Mucosa of descending colon (tissue), 3 donors: Measurements from ENCODE around the gene GNAI3. TPM values are rescaled to one million over a fixed set of nuclear protein-coding genes. Genes with fewer than 3 reads are reported as not detected.
A peak's percentile ranks its signal among the peaks of the same experiment; 100 is the strongest.

Experiments
- ATAC-seq: fragments of 200-7000 bp; cut with Tn5 transposase; one replicate; pipeline ENCODE4 v1.9.1; 2020; ENCODE audit warnings: mild to moderate bottlenecking, moderate library complexity
- DNase-seq, 3 donors: peaks; one replicate each; pipeline ENCODE4 v3.0.0-alpha.2; 2020
- H3K36me3 ChIP-seq: fragments of 200-600 bp; one replicate; pipeline ENCODE4 v1.8.0; 2021; ENCODE audit warnings: low read depth, mild to moderate bottlenecking
- H3K4me1 ChIP-seq: fragments of 200-600 bp; one replicate; pipeline ENCODE4 v1.8.0; 2021; ENCODE audit warnings: low read depth, mild to moderate bottlenecking
- H3K4me3 ChIP-seq: fragments of 200-600 bp; one replicate; pipeline ENCODE4 v1.8.0; 2021; ENCODE audit warnings: mild to moderate bottlenecking
- H3K9me3 ChIP-seq: fragments of 200-600 bp; one replicate; pipeline ENCODE4 v1.8.0; 2021; ENCODE audit warnings: mild to moderate bottlenecking
- intact Hi-C, 2 donors: fragments of 100-400 bp; cut with DNase I in 1 of 2; cut with micrococcal nuclease in 1 of 2; formaldehyde crosslinking; loops; one replicate each; pipeline versions ENCODE4 v1.11.0 to v1.11.1; 2022; cut with DNase I, micrococcal nuclease
- total RNA-seq, 3 donors: library from RNA; stranded (reverse); fragmentation: NEBNext Ultra II Directional in 2 of 3; extraction: Animal tissue kit (Norgen Biotek cat#: 25700) in 2 of 3; gene quantifications; one replicate each; pipeline versions ENCODE4 v1.2.1 to v1.2.4, GENCODE V29; 2021 to 2023
- TF ChIP-seq, protein P1 (sequence below): fragments of 200-600 bp; IDR thresholded peaks from one replicate; pipeline ENCODE4 v1.8.0; 2022; ENCODE audit warnings: antibody characterized with exemption, mild to moderate bottlenecking
- donor health status: DM: no; HTN: no; CAD: no; lungs with moderate emphysema.
- donor health status: DM: no; HTN: no; CAD: no.
- donor health status: DM: no; HTN: yes; CAD: no.

Gene GNAI3
- total RNA-seq, 3 donors from 2014 or later = 6.5 to 8.3 (median 7.6) TPM

- DNase-seq (peak in 1 of 3 donors; percentile 47), ATAC-seq (no peak)
- TF ChIP-seq, protein P1, sequence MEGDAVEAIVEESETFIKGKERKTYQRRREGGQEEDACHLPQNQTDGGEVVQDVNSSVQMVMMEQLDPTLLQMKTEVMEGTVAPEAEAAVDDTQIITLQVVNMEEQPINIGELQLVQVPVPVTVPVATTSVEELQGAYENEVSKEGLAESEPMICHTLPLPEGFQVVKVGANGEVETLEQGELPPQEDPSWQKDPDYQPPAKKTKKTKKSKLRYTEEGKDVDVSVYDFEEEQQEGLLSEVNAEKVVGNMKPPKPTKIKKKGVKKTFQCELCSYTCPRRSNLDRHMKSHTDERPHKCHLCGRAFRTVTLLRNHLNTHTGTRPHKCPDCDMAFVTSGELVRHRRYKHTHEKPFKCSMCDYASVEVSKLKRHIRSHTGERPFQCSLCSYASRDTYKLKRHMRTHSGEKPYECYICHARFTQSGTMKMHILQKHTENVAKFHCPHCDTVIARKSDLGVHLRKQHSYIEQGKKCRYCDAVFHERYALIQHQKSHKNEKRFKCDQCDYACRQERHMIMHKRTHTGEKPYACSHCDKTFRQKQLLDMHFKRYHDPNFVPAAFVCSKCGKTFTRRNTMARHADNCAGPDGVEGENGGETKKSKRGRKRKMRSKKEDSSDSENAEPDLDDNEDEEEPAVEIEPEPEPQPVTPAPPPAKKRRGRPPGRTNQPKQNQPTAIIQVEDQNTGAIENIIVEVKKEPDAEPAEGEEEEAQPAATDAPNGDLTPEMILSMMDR = no peak
- Histone ChIP-seq H3K4me3 (no peak overlapping the region), H3K36me3 (no peaks in the 10 kb centered on the region), H3K4me1 (peaks cover 13% of the 10 kb centered on the region), H3K9me3 (no peaks in the 10 kb centered on the region)
- intact Hi-C loops = loop anchor here in 1 of 2 donors (10.0 kb wide), 1 partner anchor 87 kb away; the partner anchor contains the start of gene GNAI3
Observed at GRCh38 chr1:109631513-109632505, 83.4 kb downstream of the GNAI3 start.

GRCh38 chr1:109632671-109633346, 84.4 kb downstream of the GNAI3 start:
- H3K36me3 ChIP-seq = no peaks in the 10 kb centered on the region
- intact Hi-C loops = loop anchor here in 1 of 2 donors (10.0 kb wide), 1 partner anchor 88 kb away; the partner anchor contains the start of gene GNAI3

DNA sequence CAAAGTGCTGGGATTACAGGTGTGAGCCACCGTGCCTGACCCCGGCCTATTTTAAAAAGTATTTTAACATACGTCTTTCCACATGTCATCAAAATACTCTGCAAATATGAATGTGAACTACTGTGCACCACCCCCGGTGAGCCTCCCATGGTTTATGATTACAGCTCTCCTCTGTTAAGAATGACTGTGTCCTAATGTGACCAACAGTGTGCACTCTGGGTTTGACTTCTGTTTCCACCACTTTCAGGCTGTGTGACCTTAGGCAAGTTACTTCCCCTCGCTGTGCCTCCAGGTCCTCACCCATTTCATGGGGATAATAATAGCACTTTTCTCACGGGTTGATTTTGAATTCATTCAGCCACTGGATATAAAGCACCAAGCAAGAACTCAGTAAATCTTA, 85.9 kb downstream of the GNAI3 start:
- no peaks in the 10 kb centered on the region for H3K9me3 ChIP-seq
- H3K36me3 ChIP-seq = no peaks in the 10 kb centered on the region
- no peak overlapping the region for H3K4me3 ChIP-seq
- TF ChIP-seq, protein P1 = no peak
- intact Hi-C loops = loop anchor here in 1 of 2 donors (10.0 kb wide), 1 partner anchor 89 kb away; the partner anchor contains the start of gene GNAI3
- H3K4me1 ChIP-seq = peaks cover 13% of the 10 kb centered on the region
- ATAC-seq (no peak), DNase-seq (no peak)

More at GRCh38 chr1:109632671-109633346, 84.4 kb downstream of the GNAI3 start:
- TF ChIP-seq, protein P1 = no peak
- DNase-seq (peak; percentile 51 to 68 (median 56)), ATAC-seq (peak; percentile 54)
- Histone ChIP-seq H3K4me1 (peaks cover 13% of the 10 kb centered on the region), H3K4me3 (no peak overlapping the region), H3K9me3 (no peaks in the 10 kb centered on the region)

- no peaks in the 10 kb centered on the region for H3K36me3 ChIP-seq
- H3K4me1 ChIP-seq = peaks cover 13% of the 10 kb centered on the region
- DNase-seq (peak in 1 of 3 donors; percentile 60), ATAC-seq (peak; percentile 30)
- H3K4me3 ChIP-seq = no peak overlapping the region
- intact Hi-C loops = loop anchor here in 1 of 2 donors (10.0 kb wide), 1 partner anchor 90 kb away; the partner anchor contains the start of gene GNAI3
- H3K9me3 ChIP-seq = no peaks in the 10 kb centered on the region
- TF ChIP-seq, protein P1 = no peak
Observed at GRCh38 chr1:109634771-109635750, 86.6 kb downstream of the GNAI3 start.
